Cardiac muscle cell (in vitro differentiated cells and primary cell): ENCODE measurements around the gene PAF1. TPM values are rescaled to one million over a fixed set of nuclear protein-coding genes. Genes with fewer than 3 reads are reported as not detected.

Experiments
- DNase-seq, 2 donors: peaks; one replicate each; pipeline versions ENCODE4 v3.0.0 to v3.0.0-alpha.2; 2010 to 2017; ENCODE audit warnings: low read depth in 1 of 2, low spot score in 1 of 2
- H3K27ac ChIP-seq: fragments of 200-600 bp; sonication (generic); 2 replicates; pipeline ENCODE4 v1.5.1; 2016
- H3K27me3 ChIP-seq: fragments of 200-600 bp; sonication (generic); 2 replicates; pipeline ENCODE4 v1.6.0; 2016; ENCODE audit warnings: control low read depth
- H3K36me3 ChIP-seq: fragments of 200-600 bp; sonication (generic); 2 replicates; pipeline ENCODE4 v1.5.1; 2016; ENCODE audit warnings: control low read depth
- H3K4me1 ChIP-seq: fragments of 200-600 bp; sonication (generic); 2 replicates; pipeline ENCODE4 v1.8.1; 2017; ENCODE audit warnings: low read depth, mild to moderate bottlenecking, mixed run types
- H3K4me3 ChIP-seq: fragments of 200-600 bp; sonication (generic); 2 replicates; pipeline ENCODE4 v1.5.1; 2016; ENCODE audit warnings: mild to moderate bottlenecking
- H3K9me3 ChIP-seq: fragments of 200-600 bp; sonication (generic); 2 replicates; pipeline ENCODE4 v1.5.1; 2017; ENCODE audit warnings: low read depth, mild to moderate bottlenecking, control low read depth
- CTCF ChIP-seq: IDR thresholded peaks from 2 replicates; pipeline ENCODE4 v1.5.1; 2012; ENCODE audit warnings: low read depth, mild to moderate bottlenecking, low read length
- polyA plus RNA-seq: library from polyadenylated mRNA; unstranded; fragments of >200 nt; fragmentation: Nextera tagmentation; extraction: Ambion mirVana; gene quantifications from 2 replicates; pipeline ENCODE4 v1.2.1, GENCODE V29; 2016
- total RNA-seq: library from RNA; depleted of rRNA; stranded (reverse); fragments of >200 nt; gene quantifications from 2 replicates; pipeline ENCODE4 v1.2.3, GENCODE V29; 2016

Gene PAF1
- total and polyA plus RNA-seq, 2 experiments from 2014 or later, result 61.9 to 78.3 TPM

DNA sequence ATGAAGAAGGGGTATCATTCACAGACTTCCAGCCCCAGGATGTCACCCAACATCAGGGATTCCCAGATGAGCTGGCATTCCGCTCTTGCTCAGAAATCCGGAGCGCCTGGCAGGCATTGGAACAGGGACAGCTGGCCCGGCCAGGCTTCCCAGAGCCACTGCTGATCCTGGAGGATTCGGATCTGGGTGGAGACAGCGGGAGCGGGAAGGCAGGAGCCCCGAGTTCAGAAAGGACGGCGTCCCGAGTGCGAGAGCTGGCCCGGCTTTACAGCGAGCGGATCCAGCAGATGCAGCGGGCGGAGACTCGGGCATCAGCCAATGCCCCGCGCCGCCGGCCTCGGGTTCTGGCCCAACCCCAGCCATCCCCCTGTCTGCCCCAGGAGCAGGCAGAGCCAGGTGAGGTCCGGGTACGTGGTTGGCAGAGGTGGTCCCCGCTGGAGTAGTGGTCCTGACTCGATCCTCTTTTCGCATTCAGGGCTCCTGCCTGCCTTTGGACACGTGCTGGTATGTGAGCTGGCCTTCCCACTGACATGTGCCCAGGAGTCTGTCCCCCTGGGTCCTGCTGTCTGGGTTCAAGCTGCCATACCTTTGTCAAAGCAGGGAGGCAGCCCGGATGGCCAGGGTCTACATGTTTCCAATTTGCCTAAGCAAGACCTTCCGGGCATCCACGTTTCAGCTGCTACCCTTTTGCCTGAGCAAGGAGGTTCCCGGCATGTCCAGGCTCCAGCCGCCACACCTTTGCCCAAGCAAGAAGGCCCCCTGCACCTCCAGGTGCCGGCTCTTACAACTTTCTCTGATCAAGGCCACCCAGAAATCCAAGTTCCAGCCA is 32.6 kb upstream of the PAF1 start:
- Histone ChIP-seq H3K27ac (peak overlapping the region; percentile 28), H3K36me3 (peaks cover 39% of the 10 kb centered on the region), H3K27me3 (no peaks in the 10 kb centered on the region), H3K4me1 (peaks cover 3% of the 10 kb centered on the region), H3K4me3 (no peak overlapping the region), H3K9me3 (no peaks in the 10 kb centered on the region)
- no peak for DNase-seq
- no peak for TF ChIP-seq CTCF

- H3K36me3 ChIP-seq, result peaks cover 54% of the 10 kb centered on the region
- H3K4me3 ChIP-seq, result no peak overlapping the region
- no peaks in the 10 kb centered on the region for H3K27me3 ChIP-seq
- no peak overlapping the region for H3K27ac ChIP-seq
- H3K4me1 ChIP-seq, result no peaks in the 10 kb centered on the region
- DNase-seq, result no peak
- no peaks in the 10 kb centered on the region for H3K9me3 ChIP-seq
- no peak for TF ChIP-seq CTCF
These were observed 31.1 kb upstream of the PAF1 start for GRCh38 chr19:39422020-39422419.

DNA sequence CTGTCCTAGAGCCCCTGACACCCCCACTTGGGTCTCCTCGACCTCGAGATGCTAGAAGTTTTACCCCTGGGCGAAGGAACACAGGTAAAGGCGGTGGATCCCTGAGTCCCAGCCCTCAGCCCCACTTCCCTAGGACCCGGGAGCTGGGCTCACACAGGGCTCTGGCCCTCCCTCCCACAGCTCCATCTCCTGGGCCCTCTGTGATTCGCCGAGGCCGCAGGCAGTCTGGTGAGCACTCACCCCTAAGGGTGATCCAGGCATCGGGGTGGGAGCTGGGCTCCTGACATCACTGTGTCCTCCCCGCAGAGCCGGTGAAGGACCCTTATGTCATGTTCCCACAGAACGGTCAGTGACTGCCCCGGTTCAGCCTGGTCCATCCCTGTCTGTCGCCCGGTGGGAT is 29.9 kb upstream of the PAF1 start:
- Histone ChIP-seq H3K36me3 (peaks cover 54% of the 10 kb centered on the region), H3K27me3 (no peaks in the 10 kb centered on the region), H3K27ac (no peak overlapping the region), H3K4me1 (no peaks in the 10 kb centered on the region), H3K4me3 (no peak overlapping the region), H3K9me3 (no peaks in the 10 kb centered on the region)
- TF ChIP-seq CTCF, result no peak
- DNase-seq, result no peak

- H3K27me3 ChIP-seq, result no peaks in the 10 kb centered on the region
- no peak overlapping the region for H3K4me3 ChIP-seq
- peaks cover 4% of the 10 kb centered on the region for H3K4me1 ChIP-seq
- H3K27ac ChIP-seq, result no peak overlapping the region
- no peak for TF ChIP-seq CTCF
- H3K36me3 ChIP-seq, result peaks cover 52% of the 10 kb centered on the region
- DNase-seq, result no peak
- H3K9me3 ChIP-seq, result no peaks in the 10 kb centered on the region
These were observed 28.1 kb upstream of the PAF1 start for GRCh38 chr19:39419003-39419402.

- H3K9me3 ChIP-seq, result no peaks in the 10 kb centered on the region
- no peak overlapping the region for H3K4me3 ChIP-seq
- H3K27ac ChIP-seq, result no peak overlapping the region
- H3K27me3 ChIP-seq, result no peaks in the 10 kb centered on the region
- H3K4me1 ChIP-seq, result peaks cover 4% of the 10 kb centered on the region
- DNase-seq, result no peak
- no peak for TF ChIP-seq CTCF
- peaks cover 45% of the 10 kb centered on the region for H3K36me3 ChIP-seq
These were observed 26.7 kb upstream of the PAF1 start for GRCh38 chr19:39417463-39418181.
